HepG2 (cell line): ENCODE data around the gene PDE4D. TPM values are rescaled to one million over a fixed set of nuclear protein-coding genes. Genes with fewer than 3 reads are reported as not detected.

Experiments
- ATAC-seq: fragments of 200-7000 bp; cut with Tn5 transposase; 3 replicates; pipeline ENCODE4 v1.9.1; 2020; ENCODE audit warnings: mild to moderate bottlenecking, moderate library complexity
- BruUV-seq: library from RNA; stranded (reverse); fragments of 400-500 nt; replicated peaks from 2 replicates; lab custom pipeline; 2021; lab: Mats Ljungman, UMichigan
- CTCF ChIA-PET: fragments of 300-600 bp; formaldehyde crosslinking; extraction: SDS; loops from one replicate; lab custom pipeline; 2021; ENCODE audit warnings: low total read pairs, inconsistent platforms, low intra/inter-chr PET ratio; lab: Yijun Ruan, JAX
- POLR2A ChIA-PET: fragments of 350-600 bp; sonication (Branson Sonifier 250); formaldehyde crosslinking; loops from one replicate; lab custom pipeline; 2020; ENCODE audit warnings: antibody characterized with exemption, inconsistent platforms; lab: Yijun Ruan, JAX
- DNase-seq: peaks from one replicate; pipeline ENCODE4 v3.0.0-alpha.2; 2015; ENCODE audit warnings: low spot score
- FAIRE-seq: peaks from 3 replicates; lab custom pipeline; 2011; peaks lifted over from hg19 to GRCh38; lab: Jason Lieb, UNC
- H2AFZ ChIP-seq: one replicate; pipeline ENCODE4 v1.6.1; 2011; ENCODE audit warnings: low read length, inconsistent platforms
- H3K27ac ChIP-seq: fragments of 300-600 bp; 3 replicates; pipeline ENCODE4 v1.8.0; 2011; ENCODE audit warnings: mixed run types, mild to moderate bottlenecking, mixed read lengths, low read length, inconsistent platforms; ENCODE audit not compliant: insufficient read depth; ENCODE audit errors: extremely low read length
- H3K27me3 ChIP-seq, 2 experiments: fragments of 200-600 bp in 1 of 2; 2 replicates in 1 of 2; 3 replicates in 1 of 2; pipeline versions ENCODE4 v1.6.0 to v1.8.0; 2011; ENCODE audit warnings: low read length in 2 of 2, mild to moderate bottlenecking in 2 of 2, moderate library complexity in 2 of 2, inconsistent platforms in 1 of 2; ENCODE audit not compliant: insufficient read depth in 2 of 2, control insufficient read depth in 1 of 2
- H3K36me3 ChIP-seq, 2 experiments: fragments of 200-600 bp in 1 of 2; replicated peaks in 1 of 2; 2 replicates in 1 of 2; 3 replicates in 1 of 2; pipeline versions ENCODE4 v1.5.1 to v1.8.0; 2011; ENCODE audit warnings: low read length in 2 of 2, inconsistent platforms in 1 of 2; ENCODE audit not compliant: insufficient read depth in 2 of 2, control insufficient read depth in 1 of 2
- H3K4me1 ChIP-seq: 2 replicates; pipeline ENCODE4 v1.5.1; 2012; ENCODE audit warnings: low read length, inconsistent platforms; ENCODE audit not compliant: insufficient read depth
- H3K4me2 ChIP-seq: 2 replicates; pipeline ENCODE4 v1.6.0; 2011; ENCODE audit warnings: low read depth, low read length, inconsistent platforms
- H3K4me3 ChIP-seq, 3 experiments: fragments of 200-600 bp in 1 of 3; sonication (generic), shearing (Covaris generic) in 1 of 3; replicated peaks in 1 of 3; 2 replicates each; pipeline ENCODE4 v1.5.1; 2011 to 2016; ENCODE audit warnings: low read length in 3 of 3, inconsistent platforms in 2 of 3, low read depth in 2 of 3, mild to moderate bottlenecking in 2 of 3, control low read depth in 1 of 3, mixed read lengths in 1 of 3; ENCODE audit not compliant: insufficient read depth in 1 of 3
- H3K79me2 ChIP-seq: one replicate; pipeline ENCODE4 v1.6.1; 2011; ENCODE audit warnings: low read length, inconsistent platforms; ENCODE audit not compliant: insufficient read depth
- H3K9ac ChIP-seq: 2 replicates; pipeline ENCODE4 v1.6.0; 2011; ENCODE audit warnings: mild to moderate bottlenecking, low read depth, low read length, inconsistent platforms; ENCODE audit not compliant: insufficient read depth
- H3K9me3 ChIP-seq: 2 replicates; pipeline ENCODE4 v1.5.1; 2012; ENCODE audit warnings: mild to moderate bottlenecking, low read length
- H4K20me1 ChIP-seq: 2 replicates; pipeline ENCODE4 v1.6.0; 2011; ENCODE audit warnings: inconsistent platforms, mild to moderate bottlenecking, low read length, moderate library complexity; ENCODE audit not compliant: insufficient read depth
- CREB1 ChIP-seq, 2 experiments: fragments of 450-650 bp in 1 of 2; IDR thresholded peaks; 2 replicates each; pipeline ENCODE4 v1.6.1; 2016 to 2017; ENCODE audit warnings: control low read depth in 1 of 2, mild to moderate bottlenecking in 1 of 2, missing compliant biosample characterization in 1 of 2, missing genetic modification characterization in 1 of 2
- EP300 ChIP-seq, 3 experiments: sonication (generic) in 1 of 3; formaldehyde crosslinking in 1 of 3; IDR thresholded peaks; 2 replicates each; pipeline versions ENCODE4 v1.5.1 to v1.6.1; 2011 to 2020; ENCODE audit warnings: low read depth in 2 of 3, low read length in 2 of 3, borderline replicate concordance in 1 of 3, improper control_type of control experiment in 1 of 3, mild to moderate bottlenecking in 1 of 3, missing genetic modification reagents in 1 of 3, moderate library complexity in 1 of 3
- GATAD1 ChIP-seq: IDR thresholded peaks from 2 replicates; pipeline ENCODE4 v1.6.1; 2016; ENCODE audit warnings: missing genetic modification reagents, missing compliant biosample characterization
- HOMEZ ChIP-seq: IDR thresholded peaks from 2 replicates; pipeline ENCODE4 v1.6.1; 2016; ENCODE audit warnings: low read depth
- MIER3 ChIP-seq: IDR thresholded peaks from 2 replicates; pipeline ENCODE4 v1.6.1; 2016; ENCODE audit warnings: missing compliant biosample characterization, borderline replicate concordance
- PATZ1 ChIP-seq: sonication (generic); formaldehyde crosslinking; IDR thresholded peaks from 2 replicates; pipeline ENCODE4 v1.4.0; 2020; ENCODE audit warnings: missing genetic modification reagents
- PRDM15 ChIP-seq: sonication (generic); formaldehyde crosslinking; IDR thresholded peaks from 2 replicates; pipeline ENCODE4 v1.4.0; 2020; ENCODE audit warnings: missing genetic modification reagents
- SMAD9 ChIP-seq: sonication (generic); formaldehyde crosslinking; IDR thresholded peaks from 2 replicates; pipeline ENCODE4 v1.5.1; 2020; ENCODE audit warnings: mild to moderate bottlenecking, missing genetic modification reagents
- SMYD3 ChIP-seq: sonication (generic); formaldehyde crosslinking; IDR thresholded peaks from 2 replicates; pipeline ENCODE4 v1.8.1; 2023; ENCODE audit warnings: mild to moderate bottlenecking, missing genetic modification reagents
- SOX13 ChIP-seq, 3 experiments: fragments of 450-650 bp in 1 of 3; sonication (generic) in 1 of 3; formaldehyde crosslinking in 1 of 3; IDR thresholded peaks in 2 of 3; conservative IDR thresholded peaks in 1 of 3; 2 replicates each; pipeline versions ENCODE4 v1.5.0 to v1.6.1; 2016 to 2020; ENCODE audit warnings: antibody characterized with exemption in 1 of 3, mild to moderate bottlenecking in 1 of 3, missing compliant biosample characterization in 1 of 3, missing genetic modification reagents in 1 of 3, moderate library complexity in 1 of 3
- SOX5 ChIP-seq: IDR thresholded peaks from 2 replicates; pipeline ENCODE4 v1.6.1; 2016; ENCODE audit warnings: borderline replicate concordance
- SYNCRIP ChIP-seq: fragments of 200-400 bp; formaldehyde crosslinking; IDR thresholded peaks from 2 replicates; pipeline ENCODE4 v1.6.1; 2018; ENCODE audit warnings: mild to moderate bottlenecking, low read depth, low read length; ENCODE audit not compliant: insufficient read depth
- TCF7 ChIP-seq: sonication (generic); IDR thresholded peaks from 2 replicates; pipeline ENCODE4 v1.6.1; 2016; ENCODE audit warnings: antibody characterized with exemption, low read depth
- TOE1 ChIP-seq: sonication (generic); formaldehyde crosslinking; IDR thresholded peaks from 2 replicates; pipeline ENCODE4 v1.4.0; 2020; ENCODE audit warnings: mild to moderate bottlenecking, missing genetic modification reagents
- ZNF788 ChIP-seq: sonication (generic); formaldehyde crosslinking; IDR thresholded peaks from 2 replicates; pipeline ENCODE4 v1.5.0; 2020; ENCODE audit warnings: mild to moderate bottlenecking, missing genetic modification reagents, borderline replicate concordance
- WGBS: methylation state at CpG from one replicate; pipeline ENCODE4 v1.1.6; 2017; ENCODE audit warnings: low lambda C conversion rate; 5-methylcytosine and 5-hydroxymethylcytosine counted together
- in situ Hi-C: cut with HindIII; loops from 2 replicates; pipeline ENCODE4 v1.10.0; 2017; ENCODE audit warnings: low pct_unique_long_range_greater_than_20kb; ENCODE audit not compliant: extremely low pct_ligation_motif_present
- intact Hi-C: fragments of 100-400 bp; cut with micrococcal nuclease; formaldehyde crosslinking; loops from one replicate; pipeline ENCODE4 v1.10.0; 2022; ENCODE audit not compliant: unreplicated experiment
- polyA plus RNA-seq, 8 experiments: library from polyadenylated mRNA; depleted of rRNA in 3 of 8; stranded (reverse) in 7 of 8; unstranded in 1 of 8; fragments of >200 nt; fragmentation: Illumina TruSeq in 4 of 8; extraction: Trizol in 4 of 8; gene quantifications; 2 replicates each; pipeline versions ENCODE4 v1.2.1 to v1.2.3, GENCODE V29; 2011 to 2016; ENCODE audit warnings: low read depth in 4 of 8, missing spikeins in 1 of 8, mixed read lengths in 1 of 8; ENCODE audit not compliant: insufficient read depth in 1 of 8
- total RNA-seq, 5 experiments: library from RNA; depleted of rRNA; stranded (reverse); fragments of >200 nt; fragmentation: Illumina TruSeq; extraction: Trizol; gene quantifications; 2 replicates each; pipeline ENCODE4 v1.2.3, GENCODE V29; 2016; ENCODE audit warnings: low read depth in 1 of 5

PDE4D gene
- total and polyA plus RNA-seq, 2 of the 13 experiments (the other 11 are each of a cell fraction or from before 2014, with no cell fraction given): 7.0 to 12.2 TPM

GRCh38 chr5:59325070-59325469, 568.5 kb downstream of the PDE4D start (continued):
- TF ChIP-seq SOX5 (CRISPR knock-in tag) (peak; percentile 8; the same call in 1 of the 2 replicates), TCF7 (peak; percentile 66), SOX13 (IDR thresholded peaks at IDR 0.05) (no peak), SOX13 (CRISPR knock-in tag; conservative IDR thresholded peaks at IDR 0.05 in 1 of 2, IDR thresholded peaks at IDR 0.05 in 1 of 2) (peak in 1 of 2 experiments; percentile 30; a peak in 1 of 4 replicates), EP300 (IDR thresholded peaks at IDR 0.05; ENCODE audit: low read depth in 2 of 2, low read length in 2 of 2) (peak in 1 of 2 experiments; percentile 39; a peak in 1 of 4 replicates), EP300 (CRISPR knock-in tag; IDR thresholded peaks at IDR 0.05; ENCODE audit: borderline replicate concordance) (no peak), MIER3 (no peak), SMYD3 (CRISPR knock-in tag) (no peak)
- TF ChIP-seq, all 625 proteins: peak for 10

GRCh38 chr5:59322894-59323293, 570.6 kb downstream of the PDE4D start:
- no peak overlapping the region for H3K27ac ChIP-seq
- ChIA-PET POLR2A (no interaction called here), CTCF (no interaction called here)
- H2AFZ ChIP-seq: no peak overlapping the region
- BruUV-seq: no TSS peak
- no peaks in the 10 kb centered on the region for H4K20me1 ChIP-seq
- H3K36me3 ChIP-seq: no peaks in the 10 kb centered on the region
- no peak overlapping the region for H3K9ac ChIP-seq
- no peak for DNase-seq
- intact Hi-C loops: no loop called here
- in situ Hi-C loops: no loop called here
- no peaks in the 10 kb centered on the region for H3K27me3 ChIP-seq
- peaks cover 12% of the 10 kb centered on the region for H3K4me1 ChIP-seq
- no peak for ATAC-seq
- no peak for FAIRE-seq
- WGBS: 71% methylated on average over 2 of the region's 2 CpGs
- H3K9me3 ChIP-seq: no peaks in the 10 kb centered on the region
- no peak overlapping the region for H3K4me3 ChIP-seq
- no peak overlapping the region for H3K4me2 ChIP-seq
- no peaks in the 10 kb centered on the region for H3K79me2 ChIP-seq
- TF ChIP-seq TOE1 (CRISPR knock-in tag): no peak
- TF ChIP-seq GATAD1: no peak
- no peak for TF ChIP-seq ZNF788
- no peak for TF ChIP-seq PRDM15 (CRISPR knock-in tag)
- TF ChIP-seq SMAD9 (CRISPR knock-in tag): no peak
- no peak for TF ChIP-seq PATZ1 (CRISPR knock-in tag)
- no peak for TF ChIP-seq CREB1 (IDR thresholded peaks at IDR 0.05)
- TF ChIP-seq CREB1 (CRISPR knock-in tag; IDR thresholded peaks at IDR 0.05): no peak
- TF ChIP-seq SYNCRIP: no peak
- no peak for TF ChIP-seq HOMEZ (CRISPR knock-in tag)
